Choroid plexus epithelial cell (primary cell): Measurements from ENCODE around the gene CASP14.
"Not testable (repeated sequence)": the region's sequence is repeated elsewhere in the genome, so short reads cannot be mapped to it uniquely, and the experiment has no call there.

ENCODE experiments used
- DNase-seq: peaks from one replicate; pipeline ENCODE4 v3.0.0-alpha.2; 2010; ENCODE audit warnings: low read depth
- H3K4me3 ChIP-seq: 2 replicates; pipeline ENCODE4 v1.5.1; 2011; ENCODE audit warnings: low read depth, mild to moderate bottlenecking, control low read depth, low read length, moderate library complexity
- CTCF ChIP-seq: conservative IDR thresholded peaks from 2 replicates; pipeline ENCODE4 v1.5.1; 2011; ENCODE audit warnings: low read depth, mild to moderate bottlenecking, control low read depth, inconsistent platforms, low read length, moderate library complexity

CASP14 gene

DNA sequence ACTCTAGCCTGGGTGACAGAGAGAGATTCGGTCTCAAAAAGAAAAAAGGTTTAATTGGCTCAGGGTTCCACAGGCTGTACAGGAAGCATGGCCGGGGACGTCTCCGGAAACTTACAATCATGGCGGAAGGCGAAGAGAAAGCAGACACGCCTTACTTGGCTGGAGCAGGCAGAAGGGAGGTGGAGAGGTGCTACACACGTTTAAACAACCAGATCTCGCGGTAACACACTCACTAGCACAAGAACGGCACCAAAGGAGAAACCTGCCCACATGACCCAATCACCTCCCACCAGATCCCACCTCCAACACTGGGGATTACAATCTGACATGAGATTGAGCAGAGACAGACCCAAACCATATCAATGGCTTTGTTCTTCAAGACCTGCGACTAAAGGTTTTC lies 12.8 kb downstream of the CASP14 start:
- DNase-seq, result no peak
- no peak overlapping the region for H3K4me3 ChIP-seq
- TF ChIP-seq CTCF, result no peak

DNA sequence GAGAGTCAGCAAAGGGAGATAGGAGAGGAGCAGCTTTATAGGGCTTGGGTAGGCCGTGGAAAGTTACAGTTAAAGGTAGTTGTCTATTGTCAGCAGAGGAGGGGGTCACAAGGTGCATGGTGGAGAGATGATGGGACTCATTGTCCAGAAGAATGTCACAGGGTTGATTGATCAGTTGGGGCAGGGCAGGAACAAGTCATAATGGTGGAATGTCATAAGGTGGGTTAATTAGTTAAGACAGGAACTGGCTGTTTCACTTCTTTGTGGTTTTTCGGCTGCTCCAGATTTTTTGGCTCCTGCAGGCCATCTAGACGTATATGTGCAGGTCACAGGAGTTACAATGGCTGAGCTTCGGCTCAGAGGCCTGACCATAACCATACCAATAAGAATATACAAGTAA lies 21.1 kb downstream of the CASP14 start:
- not testable (repeated sequence) for H3K4me3 ChIP-seq, DNase-seq

DNA sequence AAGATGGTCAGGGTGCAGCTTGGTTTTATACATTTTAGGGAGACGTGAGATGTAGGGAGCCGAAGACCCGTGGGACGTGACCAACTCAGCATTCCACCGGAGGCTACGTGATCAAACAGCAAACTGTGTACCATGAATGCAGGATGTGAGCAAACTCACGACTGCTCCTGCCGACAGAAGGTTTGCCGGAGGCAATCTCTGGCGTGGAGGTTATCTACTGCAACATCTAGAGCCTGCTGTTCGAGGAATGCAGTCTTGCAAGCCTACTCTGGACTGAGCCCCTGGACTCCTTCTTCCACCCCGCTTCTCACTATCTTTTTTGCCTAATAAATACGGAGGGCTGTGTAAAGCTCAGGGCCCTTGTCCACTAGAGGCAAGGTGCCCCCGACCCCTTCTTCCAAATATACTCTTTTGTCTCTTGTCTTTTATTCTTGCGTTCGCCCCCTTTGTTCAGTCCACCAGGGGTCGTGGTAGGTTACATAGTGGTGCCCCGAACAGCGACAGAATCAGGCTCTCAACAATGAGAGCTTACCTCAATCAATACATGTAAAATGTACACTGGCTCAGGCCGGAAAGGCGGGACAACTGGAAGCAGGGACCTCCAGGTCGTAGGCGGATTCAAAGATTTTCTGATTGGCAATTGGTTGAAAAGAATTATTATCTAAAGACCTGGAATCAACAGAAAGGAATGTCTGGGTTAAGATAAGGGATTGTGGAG lies 23.8 kb downstream of the CASP14 start:
- DNase-seq, result no peak
- no peak for TF ChIP-seq CTCF
- H3K4me3 ChIP-seq, result no peak overlapping the region

DNA sequence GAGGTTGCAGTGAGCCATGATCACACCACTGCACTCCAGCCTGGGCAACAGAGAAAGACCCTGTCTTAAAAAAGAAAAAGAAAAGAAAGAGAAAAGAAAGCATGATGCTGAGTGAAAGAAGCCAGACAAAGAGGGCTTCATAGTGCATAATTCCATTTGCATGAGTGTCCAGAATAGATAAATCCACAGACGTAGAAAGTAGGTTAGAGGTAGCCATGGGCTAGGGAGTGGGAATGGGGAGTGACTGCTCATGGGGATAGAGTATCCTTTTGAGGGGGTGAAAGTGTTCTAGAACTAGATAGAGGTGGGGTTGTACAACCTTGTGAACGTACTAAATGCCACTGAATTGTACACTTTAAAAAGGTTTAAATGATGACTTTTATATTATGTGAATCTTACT lies 25.1 kb downstream of the CASP14 start:
- no peak overlapping the region for H3K4me3 ChIP-seq
- no peak for TF ChIP-seq CTCF
- DNase-seq, result no peak

DNA sequence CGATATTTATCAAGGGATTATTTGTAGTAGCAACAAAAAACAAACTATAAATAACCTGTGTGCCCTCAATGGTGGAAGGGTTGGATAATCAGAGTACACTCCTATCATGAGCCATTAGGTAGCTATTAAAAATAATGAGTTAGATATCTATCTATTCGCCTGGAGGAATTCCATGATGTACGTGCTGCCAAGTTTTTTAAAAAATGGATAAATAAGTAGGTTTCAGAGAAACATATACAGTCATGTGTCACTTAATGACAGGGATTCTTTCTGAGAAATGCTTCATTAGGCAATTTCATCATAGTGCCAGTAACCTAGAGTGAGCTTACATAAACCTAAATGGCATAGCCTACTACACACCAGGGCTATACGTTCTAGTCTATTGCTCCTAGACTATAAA lies 26.5 kb downstream of the CASP14 start:
- no peak overlapping the region for H3K4me3 ChIP-seq
- DNase-seq, result no peak
- TF ChIP-seq CTCF, result no peak

DNA sequence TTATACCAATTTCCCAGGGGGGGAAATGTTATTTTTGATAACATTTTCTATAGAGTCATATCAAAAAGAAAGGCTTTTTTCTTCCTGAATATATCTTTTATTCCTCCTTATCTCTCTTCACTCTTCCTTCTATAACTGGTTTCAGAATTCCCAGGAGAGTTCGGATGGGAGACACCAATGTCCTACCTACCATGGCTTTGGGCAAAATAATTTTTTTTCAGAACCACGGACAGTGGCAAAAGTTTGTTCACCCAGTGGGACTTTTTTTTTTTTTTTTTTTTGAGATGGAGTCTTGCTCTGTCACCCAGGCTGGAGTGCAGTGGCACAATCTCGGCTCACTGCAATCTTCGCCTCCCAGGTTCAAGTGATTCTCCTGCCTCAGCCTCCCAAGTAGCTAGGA lies 30.7 kb downstream of the CASP14 start:
- not testable (repeated sequence) for DNase-seq, H3K4me3 ChIP-seq

GRCh38 chr19:15081911-15082310 lies 32.6 kb downstream of the CASP14 start, which contains the start of gene OR1I1:
Gene OR1I1 (plus strand): TSS chr19:15082211. CDS start chr19:15087066, 4,855 bp downstream.
- H3K4me3 ChIP-seq, result no peak within 1 kb of the TSS
- no peak for DNase-seq
- no peak for TF ChIP-seq CTCF

DNA sequence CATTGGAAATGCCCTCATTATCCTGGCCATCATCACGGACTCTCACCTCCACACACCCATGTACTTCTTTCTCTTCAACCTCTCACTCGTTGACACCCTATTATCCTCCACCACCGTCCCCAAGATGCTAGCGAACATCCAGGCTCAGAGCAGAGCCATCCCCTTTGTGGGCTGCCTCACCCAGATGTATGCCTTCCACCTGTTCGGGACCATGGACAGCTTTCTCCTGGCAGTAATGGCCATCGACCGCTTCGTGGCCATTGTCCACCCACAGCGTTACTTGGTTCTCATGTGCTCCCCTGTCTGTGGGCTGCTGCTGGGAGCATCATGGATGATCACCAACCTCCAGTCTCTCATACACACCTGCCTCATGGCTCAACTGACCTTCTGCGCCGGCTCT lies 37.9 kb downstream of the CASP14 start:
- no peak overlapping the region for H3K4me3 ChIP-seq
- DNase-seq, result no peak
- TF ChIP-seq CTCF, result no peak
